ENCODE results near the gene DENND5A.

Gene DENND5A

GRCh38 chr11:9265211-9266131, at the start of gene DENND5A:
DENND5A (minus strand) TSS chr11:9265350; CDS start chr11:9265069, 281 bp downstream.
- DNase-seq (ENCODE audit: low spot score), result peak; percentile 92

GRCh38 chr11:9314291-9315077, 49.3 kb upstream of the DENND5A start, which contains the start of gene TMEM41B:
TMEM41B (minus strand) TSS chr11:9314593; CDS start chr11:9314441, 152 bp downstream.
- peak; percentile 96 for DNase-seq (ENCODE audit: low spot score)

DNA sequence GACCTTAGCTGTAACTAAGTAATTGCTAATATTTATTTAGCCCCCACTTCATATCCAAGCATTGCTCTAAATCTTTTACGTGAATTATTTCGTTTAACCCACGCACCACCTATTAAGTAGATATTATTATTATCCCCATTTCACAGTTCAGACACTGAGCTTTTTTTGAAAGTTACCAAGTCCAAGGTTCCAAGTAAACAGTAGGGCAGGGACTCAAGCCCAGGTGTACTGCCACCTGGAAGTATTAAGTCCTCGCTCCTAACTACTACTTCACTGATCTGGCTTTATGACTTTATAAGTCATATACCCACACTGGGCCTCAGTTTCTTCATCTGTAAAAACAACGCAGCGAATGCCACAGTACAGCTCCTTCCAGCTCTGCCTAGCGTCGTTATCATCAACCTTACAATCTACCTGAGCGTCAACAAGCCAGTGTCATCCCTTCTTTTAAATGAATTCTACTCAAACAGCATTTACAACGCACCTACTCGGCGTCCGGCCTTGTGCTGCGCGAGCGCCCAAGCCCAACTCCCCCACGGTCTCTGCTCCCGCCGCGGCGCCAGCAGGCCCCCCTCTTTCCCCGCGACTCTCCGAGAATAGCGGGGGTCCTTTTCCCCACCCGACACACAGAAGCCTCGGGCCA, 48.6 kb upstream of the DENND5A start:
- peak; percentile 22 for DNase-seq (ENCODE audit: low spot score)

- DNase-seq (ENCODE audit: low spot score), result no peak
These were observed 45.4 kb upstream of the DENND5A start for GRCh38 chr11:9310485-9311090.

DNA sequence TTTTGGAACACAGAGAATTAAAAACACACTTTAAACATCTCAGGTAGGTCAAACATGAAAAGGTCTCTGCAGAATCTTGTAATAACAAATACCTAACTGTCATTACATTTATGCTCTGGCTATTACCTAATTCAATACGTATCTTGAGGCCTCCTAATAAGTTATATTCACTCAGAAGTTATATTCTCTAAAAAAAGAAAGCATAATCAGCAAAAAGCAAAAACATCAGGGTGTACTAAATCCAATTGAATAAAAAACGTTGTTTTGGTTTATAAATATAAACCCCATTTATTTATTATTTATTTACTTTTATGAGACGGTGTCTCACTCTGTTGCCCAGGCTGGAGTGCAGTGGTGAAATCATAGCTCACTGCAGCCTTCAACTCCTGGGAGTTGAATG, 39.0 kb upstream of the DENND5A start:
- no peak for DNase-seq (ENCODE audit: low spot score)

- DNase-seq (ENCODE audit: low spot score), result no peak
These were observed 37.3 kb upstream of the DENND5A start for GRCh38 chr11:9302448-9302847.

GRCh38 chr11:9301720-9302119, 36.6 kb upstream of the DENND5A start:
- no peak for DNase-seq (ENCODE audit: low spot score)

GRCh38 chr11:9293646-9294045, 28.5 kb upstream of the DENND5A start:
- DNase-seq (ENCODE audit: low spot score), result no peak

GRCh38 chr11:9285850-9286587, 20.9 kb upstream of the DENND5A start:
- DNase-seq (ENCODE audit: low spot score), result no peak

- no peak for DNase-seq (ENCODE audit: low spot score)
These were observed 15.6 kb upstream of the DENND5A start for GRCh38 chr11:9280655-9281301.

DNA sequence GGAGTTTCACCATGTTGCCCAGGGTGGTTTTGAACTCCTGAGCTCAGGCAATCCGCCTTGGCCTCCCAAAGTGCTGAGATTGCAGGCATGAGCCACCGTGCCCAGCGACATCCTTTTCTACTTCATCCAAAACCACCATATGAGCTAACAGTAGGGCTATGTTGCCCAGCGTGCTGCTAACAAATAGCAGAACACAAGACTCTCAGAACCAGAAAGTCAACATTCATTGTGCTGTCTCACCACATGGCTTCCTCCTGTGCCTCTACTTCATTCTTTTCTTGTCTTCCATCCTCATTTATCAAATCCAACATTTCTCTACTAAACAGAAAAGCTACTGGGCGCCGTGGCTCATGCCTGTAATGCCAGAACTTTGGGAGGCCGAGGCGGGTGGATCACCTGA, 12.0 kb upstream of the DENND5A start:
- DNase-seq (ENCODE audit: low spot score), result no peak

- DNase-seq (ENCODE audit: low spot score), result no peak
These were observed 11.4 kb upstream of the DENND5A start for GRCh38 chr11:9276571-9276970.

- no peak for DNase-seq (ENCODE audit: low spot score)
These were observed 9.5 kb upstream of the DENND5A start for GRCh38 chr11:9274499-9275258.

GRCh38 chr11:9273376-9274336, 8.5 kb upstream of the DENND5A start:
- no peak for DNase-seq (ENCODE audit: low spot score)

GRCh38 chr11:9269492-9270013, 4.4 kb upstream of the DENND5A start:
- no peak for DNase-seq (ENCODE audit: low spot score)

- DNase-seq (ENCODE audit: low spot score), result no peak
These were observed 2.5 kb upstream of the DENND5A start for GRCh38 chr11:9267680-9268079.

DNA sequence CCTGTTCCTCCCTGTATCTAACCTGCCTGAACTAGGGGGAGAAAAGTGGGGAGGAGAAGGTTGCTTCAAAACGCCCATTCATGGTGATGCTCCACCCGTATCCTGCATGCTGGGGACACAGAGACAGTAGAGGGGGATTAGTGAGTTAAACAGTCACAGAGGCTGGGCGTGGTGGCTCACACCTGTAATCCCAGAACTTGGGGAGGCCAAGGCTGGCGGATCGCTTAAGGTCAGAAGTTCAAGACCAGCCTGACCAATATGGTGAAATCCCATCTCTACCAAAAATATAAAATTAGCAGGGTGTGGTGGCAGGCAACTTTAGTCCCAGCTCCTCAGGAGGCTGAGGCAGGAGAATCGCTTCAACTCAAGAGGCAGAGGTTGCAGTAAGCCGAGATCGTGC, 1.8 kb upstream of the DENND5A start:
- DNase-seq (ENCODE audit: low spot score), result no peak

DNA sequence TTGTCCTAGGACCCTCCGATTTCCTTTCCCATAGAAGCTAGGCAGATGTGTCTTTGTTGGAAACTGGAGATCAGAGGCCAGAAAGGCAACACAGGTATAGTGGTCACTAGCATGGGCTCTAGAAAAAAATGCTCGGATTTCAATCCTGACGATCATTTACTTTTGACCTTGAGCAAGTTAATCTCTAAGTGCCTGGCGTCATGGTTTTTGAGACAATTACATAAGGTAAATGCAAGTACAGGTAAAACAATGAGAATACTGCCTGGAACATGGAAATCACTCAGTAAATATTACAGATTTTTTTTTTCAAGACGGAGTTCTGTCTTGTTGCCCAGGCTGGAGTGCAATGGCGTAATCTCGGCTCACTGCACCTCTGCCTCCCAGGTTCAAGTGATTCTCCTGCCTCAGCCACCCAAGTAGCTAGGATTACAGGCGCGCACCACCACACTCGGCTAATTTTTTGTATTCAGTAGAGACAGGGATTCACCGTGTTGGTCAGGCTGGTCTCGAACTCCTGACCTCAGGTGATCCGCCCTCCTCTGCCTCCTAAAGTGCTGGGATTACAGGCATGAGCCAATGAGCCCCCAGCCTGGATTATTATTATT, 1.1 kb upstream of the DENND5A start:
- no peak for DNase-seq (ENCODE audit: low spot score)

Measured in putamen (tissue), 1 donor.